ENCODE results near the gene HMCN2. TPM values are rescaled to one million over a fixed set of nuclear protein-coding genes. Genes with fewer than 3 reads are reported as not detected.

HMCN2 gene
- total and polyA plus RNA-seq, 8 donors, result 1.1 to 21.1 (median 5.0) TPM

DNA sequence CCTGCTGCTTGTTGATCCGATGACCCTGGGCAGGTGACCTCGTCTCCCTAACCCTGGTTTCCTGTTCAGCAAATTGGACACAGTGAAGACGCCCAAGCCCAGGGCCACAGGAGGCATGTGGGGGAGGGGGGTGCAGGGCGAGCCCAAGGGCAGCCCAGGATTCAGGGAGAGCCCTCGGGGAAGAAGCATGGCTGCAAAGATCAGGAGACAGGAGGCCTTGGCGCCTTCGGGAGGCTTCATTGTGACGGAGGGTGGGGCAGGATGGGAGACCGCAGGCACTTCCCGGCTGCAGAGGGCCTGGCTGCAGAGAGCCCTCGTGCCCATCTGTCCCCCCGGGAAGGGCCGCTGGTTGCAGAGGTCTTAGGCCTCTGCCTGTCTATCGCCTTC is 185.4 kb downstream of the HMCN2 start:
- Histone ChIP-seq H3K4me3 (no peak overlapping the region), H3K27me3 (peaks cover 0 to 4% (median 0%) of the 10 kb centered on the region in 3 donors), H3K27ac (peak overlapping the region; percentile 5 to 80 (median 63)), H3K4me1 (peaks cover 47 to 83% (median 62%) of the 10 kb centered on the region in 4 donors), H3K9me3 (no peaks in the 10 kb centered on the region), H3K36me3 (no peaks in the 10 kb centered on the region)
- TF ChIP-seq EP300 (IDR thresholded peaks at IDR 0.05) (no peak), CTCF (IDR thresholded peaks at IDR 0.05) (no peak), POLR2A (IDR thresholded peaks at IDR 0.05) (no peak), POLR2AphosphoS5 (IDR thresholded peaks at IDR 0.05) (no peak)
- DNase-seq, result no peak
- intact Hi-C loops (cut with DNase I; ENCODE audit: low total_unique reads), result no loop called here
- 42 to 55% (median 50%) methylated on average over 7 to 14 of the region's 14 CpGs for WGBS, 5 donors

- intact Hi-C loops (cut with DNase I; ENCODE audit: low total_unique reads), result no loop called here
- peaks cover 40 to 76% (median 54%) of the 10 kb centered on the region in 4 donors for H3K4me1 ChIP-seq
- TF ChIP-seq POLR2A (IDR thresholded peaks at IDR 0.05) (no peak), EP300 (IDR thresholded peaks at IDR 0.05) (no peak), POLR2AphosphoS5 (IDR thresholded peaks at IDR 0.05) (peak; percentile 32 to 65 (median 58)), CTCF (IDR thresholded peaks at IDR 0.05) (peak in 3 of 7 experiments; percentile 26 to 29 (median 28))
- peak; percentile 89 to 96 for DNase-seq
- H3K27me3 ChIP-seq, result no peaks in the 10 kb centered on the region
- H3K4me3 ChIP-seq, result no peak overlapping the region
- H3K9me3 ChIP-seq, result no peaks in the 10 kb centered on the region
- no peaks in the 10 kb centered on the region for H3K36me3 ChIP-seq
- WGBS, 5 donors, result 26 to 38% (median 30%) methylated on average over 13 to 23 of the region's 23 CpGs
- H3K27ac ChIP-seq, result peak overlapping the region; percentile 55 to 80 (median 63)
Observed at GRCh38 chr9:130451509-130452388, 186.2 kb downstream of the HMCN2 start.

DNA sequence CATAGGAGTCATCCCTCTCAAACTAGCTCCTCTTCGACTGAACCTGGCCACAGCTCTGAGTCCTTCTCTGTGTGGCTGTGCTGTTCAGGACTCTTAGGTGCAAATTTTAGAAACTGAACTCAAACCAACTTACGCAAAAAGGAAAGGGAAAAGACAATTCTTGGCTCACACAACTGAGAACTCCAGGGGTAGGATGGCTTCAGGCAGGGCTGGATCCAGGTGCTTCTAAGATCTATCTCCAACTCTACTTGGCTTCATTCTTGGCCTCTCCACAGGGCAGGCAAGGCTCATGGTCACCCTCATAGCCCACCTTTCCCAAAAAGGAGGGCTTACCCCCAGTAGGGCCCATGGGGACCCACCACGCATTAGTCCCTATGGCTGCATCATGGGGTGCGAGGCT is 187.3 kb downstream of the HMCN2 start:
- peak overlapping the region in 1 of 5 donors; percentile 80 for H3K27ac ChIP-seq
- DNase-seq, result no peak
- H3K4me1 ChIP-seq, result peaks cover 33 to 65% (median 43%) of the 10 kb centered on the region in 4 donors
- WGBS, 5 donors, result 83 to 96% (median 93%) methylated on average over 4 of the region's 4 CpGs
- H3K27me3 ChIP-seq, result no peaks in the 10 kb centered on the region
- H3K9me3 ChIP-seq, result no peaks in the 10 kb centered on the region
- H3K36me3 ChIP-seq, result no peaks in the 10 kb centered on the region
- no peak for TF ChIP-seq CTCF (IDR thresholded peaks at IDR 0.05)
- TF ChIP-seq POLR2A (IDR thresholded peaks at IDR 0.05), result no peak
- H3K4me3 ChIP-seq, result no peak overlapping the region
- intact Hi-C loops (cut with DNase I; ENCODE audit: low total_unique reads), result no loop called here

- Histone ChIP-seq H3K4me1 (peaks cover 33 to 58% (median 38%) of the 10 kb centered on the region in 4 donors), H3K36me3 (peaks cover 0 to 4% (median 3%) of the 10 kb centered on the region in 4 donors), H3K4me3 (no peak overlapping the region), H3K27me3 (no peaks in the 10 kb centered on the region), H3K27ac (peak overlapping the region in 2 of 5 donors; percentile 14 to 80), H3K9me3 (no peaks in the 10 kb centered on the region)
- peak; percentile 89 for DNase-seq
- 21 to 36% (median 26%) methylated on average over 4 to 7 of the region's 7 CpGs for WGBS, 5 donors
- intact Hi-C loops (cut with DNase I; ENCODE audit: low total_unique reads), result no loop called here
- no peak for TF ChIP-seq EP300 (IDR thresholded peaks at IDR 0.05)
- TF ChIP-seq POLR2AphosphoS5 (IDR thresholded peaks at IDR 0.05), result peak in 1 of 3 donors; percentile 13
Observed at GRCh38 chr9:130453487-130453886, 187.9 kb downstream of the HMCN2 start.

Measured in stomach (tissue), 9 donors.